B cell (primary cell): ENCODE results near the gene WDHD1.
"Not testable (repeated sequence)": the region's sequence is repeated elsewhere in the genome, so short reads cannot be mapped to it uniquely, and the experiment has no call there.

Experiments used
- EZH2 ChIP-seq: IDR thresholded peaks from 2 replicates; pipeline ENCODE4 v1.6.1; 2012; ENCODE audit warnings: borderline replicate concordance, low read depth, mild to moderate bottlenecking, moderate library complexity, low read length; ENCODE audit not compliant: insufficient read depth, poor library complexity, severe bottlenecking
- TF ChIP-seq, protein P1 (sequence below): fragments of 200-600 bp; IDR thresholded peaks from one replicate; pipeline ENCODE4 v1.8.0; 2022; ENCODE audit warnings: antibody characterized with exemption, mild to moderate bottlenecking

DNA sequence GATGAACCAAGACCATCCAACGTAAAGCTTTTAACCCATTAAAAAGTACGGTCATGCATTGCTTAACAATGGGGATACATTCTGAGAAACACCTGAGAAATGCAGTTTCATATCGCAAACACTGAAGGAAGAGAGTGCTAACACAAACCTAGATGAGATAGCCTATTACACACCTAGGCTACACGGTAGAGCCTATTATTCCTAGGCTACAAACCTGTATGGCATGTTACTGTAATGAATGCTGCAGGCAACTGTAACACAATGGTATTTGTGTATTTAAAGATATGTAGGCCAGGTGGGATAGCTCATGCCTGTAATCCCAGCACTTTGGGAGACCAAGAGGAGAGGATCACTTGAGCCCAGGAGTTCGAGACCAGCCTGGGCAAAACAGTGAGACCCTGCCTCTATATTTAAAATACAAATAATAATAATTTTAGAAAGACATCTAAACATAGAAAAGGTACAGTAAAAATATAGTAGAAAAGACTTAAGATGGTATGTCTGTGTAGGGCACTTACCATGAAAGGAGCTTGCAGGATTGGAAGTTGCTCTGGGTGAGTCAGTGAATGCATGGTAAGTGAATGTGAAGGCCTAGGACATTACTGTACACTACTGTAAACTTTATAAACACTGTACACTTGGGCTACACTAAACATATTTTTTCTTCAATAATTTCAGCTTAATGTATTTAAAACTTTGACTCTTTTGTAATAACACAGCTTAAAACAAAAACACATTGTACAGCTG is 128.9 kb downstream of the WDHD1 start:
- TF ChIP-seq, protein P1, sequence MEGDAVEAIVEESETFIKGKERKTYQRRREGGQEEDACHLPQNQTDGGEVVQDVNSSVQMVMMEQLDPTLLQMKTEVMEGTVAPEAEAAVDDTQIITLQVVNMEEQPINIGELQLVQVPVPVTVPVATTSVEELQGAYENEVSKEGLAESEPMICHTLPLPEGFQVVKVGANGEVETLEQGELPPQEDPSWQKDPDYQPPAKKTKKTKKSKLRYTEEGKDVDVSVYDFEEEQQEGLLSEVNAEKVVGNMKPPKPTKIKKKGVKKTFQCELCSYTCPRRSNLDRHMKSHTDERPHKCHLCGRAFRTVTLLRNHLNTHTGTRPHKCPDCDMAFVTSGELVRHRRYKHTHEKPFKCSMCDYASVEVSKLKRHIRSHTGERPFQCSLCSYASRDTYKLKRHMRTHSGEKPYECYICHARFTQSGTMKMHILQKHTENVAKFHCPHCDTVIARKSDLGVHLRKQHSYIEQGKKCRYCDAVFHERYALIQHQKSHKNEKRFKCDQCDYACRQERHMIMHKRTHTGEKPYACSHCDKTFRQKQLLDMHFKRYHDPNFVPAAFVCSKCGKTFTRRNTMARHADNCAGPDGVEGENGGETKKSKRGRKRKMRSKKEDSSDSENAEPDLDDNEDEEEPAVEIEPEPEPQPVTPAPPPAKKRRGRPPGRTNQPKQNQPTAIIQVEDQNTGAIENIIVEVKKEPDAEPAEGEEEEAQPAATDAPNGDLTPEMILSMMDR = not testable (repeated sequence)
- not testable (repeated sequence) for TF ChIP-seq EZH2
